ENCODE measurements around the gene SLX4IP.

SLX4IP gene

DNA sequence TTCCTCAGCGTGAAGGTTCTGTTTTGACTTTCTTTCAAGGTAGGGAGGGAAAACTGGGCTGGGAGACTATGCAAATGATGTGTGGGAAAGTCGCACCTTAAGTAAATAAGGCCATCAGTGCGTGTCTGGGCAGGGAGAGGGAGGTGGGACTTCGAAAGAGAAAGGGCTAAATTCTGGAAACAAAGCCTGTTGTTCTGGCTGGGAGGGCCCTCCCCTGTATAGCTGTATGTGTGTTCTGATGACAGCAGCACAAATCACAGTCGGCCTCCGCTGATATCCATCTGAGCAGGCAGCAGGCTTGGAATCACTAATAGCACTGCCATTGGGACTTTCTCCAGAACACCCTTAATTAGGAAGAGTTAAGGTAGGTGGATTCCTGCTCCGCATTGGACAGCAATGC lies 219.5 kb downstream of the SLX4IP start:
- no peak for DNase-seq

DNA sequence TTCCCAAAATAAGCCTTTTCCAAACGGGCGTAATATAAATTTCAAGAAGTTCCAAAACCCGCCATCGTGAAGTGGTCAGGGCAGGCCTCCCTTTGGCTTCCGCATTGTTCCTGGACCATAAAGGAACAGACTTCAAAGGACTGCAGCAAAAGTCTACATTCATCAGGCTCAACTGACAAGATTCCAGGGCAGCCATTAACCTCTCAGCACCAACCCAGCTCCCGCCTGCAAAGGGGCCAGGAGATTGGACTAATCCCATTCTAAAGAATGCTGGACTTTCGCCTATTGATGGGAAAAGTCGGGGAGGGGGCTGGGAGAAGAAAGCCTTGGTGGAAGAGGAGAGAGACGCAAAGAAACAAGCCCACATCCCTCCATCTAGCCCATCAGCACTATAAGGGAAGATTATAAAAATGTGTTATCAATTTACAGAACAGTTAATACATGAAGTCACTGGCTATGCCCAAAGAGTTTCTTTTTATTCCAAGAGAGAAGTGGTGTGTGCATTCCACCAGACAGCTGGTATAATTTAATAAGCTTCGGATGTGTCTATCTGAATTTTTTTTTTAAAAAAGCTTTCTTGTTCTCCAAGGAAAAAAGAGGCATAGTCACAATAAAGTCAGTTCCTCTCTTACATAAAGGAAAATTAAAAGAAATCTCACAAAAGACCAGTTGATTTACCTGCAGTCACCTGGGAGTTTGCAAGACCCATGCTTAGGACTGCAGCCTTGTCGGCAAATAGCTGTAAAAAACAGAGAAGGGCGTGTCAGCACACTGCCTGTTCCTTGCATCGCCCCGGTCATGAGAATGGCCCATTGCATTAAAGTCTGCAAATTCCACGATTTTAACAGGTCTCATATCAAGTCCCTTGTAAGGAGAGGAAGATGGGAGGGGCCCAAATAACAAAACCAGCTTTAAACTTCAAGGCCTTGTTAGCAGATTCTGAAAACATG lies 220.9 kb downstream of the SLX4IP start:
- DNase-seq, result no peak

DNA sequence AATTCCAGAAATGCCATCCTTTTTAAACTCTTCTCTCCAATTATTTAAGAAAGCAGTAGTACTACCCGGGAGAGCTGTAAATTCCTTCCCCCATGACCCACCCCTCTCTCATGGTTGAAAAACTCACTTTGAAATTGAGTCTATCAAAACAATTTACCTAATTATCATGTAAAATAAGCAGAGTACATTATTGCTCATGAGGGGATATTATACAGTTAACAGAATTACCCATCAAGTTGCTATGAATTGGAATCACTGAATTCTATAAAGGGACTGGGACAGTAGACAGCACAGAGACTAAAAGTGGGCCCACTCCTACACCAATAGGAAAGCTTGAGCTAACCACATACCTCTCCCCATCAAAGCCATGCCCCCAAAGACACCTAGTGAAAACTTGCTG lies 222.3 kb downstream of the SLX4IP start:
- DNase-seq, result no peak

DNA sequence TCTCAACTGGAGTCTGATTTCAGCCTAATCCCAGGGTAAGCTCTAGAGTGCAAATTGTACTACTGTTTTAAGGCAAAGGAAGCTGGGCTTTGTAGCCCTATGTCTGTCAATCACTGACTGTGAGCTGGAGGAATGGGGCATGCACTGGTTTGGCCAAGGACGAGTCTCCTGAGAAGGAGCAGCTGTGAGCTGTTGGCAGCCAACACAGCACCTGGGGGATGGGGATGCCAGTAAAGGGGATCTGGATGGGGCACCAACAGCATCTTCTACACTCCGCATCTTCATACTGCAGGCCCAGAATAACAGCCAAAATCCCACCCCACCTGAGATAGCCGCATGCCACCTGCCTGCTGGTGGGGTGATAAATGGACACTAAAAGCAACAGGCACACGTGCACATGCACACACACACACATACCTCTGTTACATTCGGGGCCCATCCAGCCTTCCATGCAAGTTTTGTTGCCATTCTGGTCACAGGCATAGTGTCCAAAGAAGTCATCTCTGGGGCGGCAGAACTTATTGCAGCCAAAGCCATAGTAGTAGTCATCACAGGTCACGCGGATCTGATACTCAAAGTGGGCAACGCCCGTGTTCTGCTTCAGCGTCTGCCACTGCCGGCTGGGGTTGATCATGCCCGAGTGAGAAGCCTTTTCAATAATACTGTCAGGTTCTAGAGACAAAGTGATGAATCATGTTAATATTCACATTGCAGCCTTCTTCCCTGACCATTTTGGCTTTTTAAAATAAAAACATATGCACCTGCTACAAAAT lies 223.1 kb downstream of the SLX4IP start:
- DNase-seq, result no peak

DNA sequence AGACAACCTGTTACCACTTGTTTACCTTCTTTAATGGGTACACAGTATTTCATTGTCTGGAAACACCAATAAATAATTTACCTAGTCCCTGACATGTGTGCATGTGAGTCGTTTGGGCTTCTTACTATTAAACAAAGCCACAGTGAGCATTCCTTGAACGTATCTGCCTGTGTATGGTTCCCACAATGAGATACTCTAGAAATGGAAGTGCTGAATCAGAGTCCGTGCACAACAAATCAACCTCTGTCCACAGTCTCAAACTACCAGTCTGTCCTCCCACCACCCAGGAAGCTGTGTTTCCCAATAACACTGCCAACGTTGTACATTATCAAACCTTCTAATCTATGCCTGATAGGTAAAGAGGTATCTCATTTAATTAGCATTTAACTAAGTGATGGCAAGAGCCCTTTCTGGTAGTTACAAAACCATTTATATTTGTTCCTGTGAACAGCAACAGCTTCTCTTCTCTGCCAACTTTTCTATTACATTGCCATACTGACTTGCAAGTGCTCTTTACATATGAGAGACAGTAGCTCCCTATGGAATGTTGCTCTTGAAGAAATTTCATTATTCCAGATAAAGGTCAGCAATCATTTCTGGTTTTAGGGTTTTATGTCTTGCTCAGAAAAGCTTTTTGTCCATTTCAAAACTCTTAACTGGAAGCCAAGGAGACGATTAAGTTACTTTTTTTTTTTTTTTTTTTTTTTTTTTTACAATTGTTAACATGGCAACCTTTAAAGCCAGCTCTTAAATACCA lies 223.9 kb downstream of the SLX4IP start:
- DNase-seq, result no peak

GRCh38 chr20:10659651-10660601 lies 224.8 kb downstream of the SLX4IP start:
- no peak for DNase-seq

- DNase-seq, result no peak
Measured at GRCh38 chr20:10660661-10661060, 225.6 kb downstream of the SLX4IP start.

- DNase-seq, result no peak
Measured at GRCh38 chr20:10661261-10661660, 226.2 kb downstream of the SLX4IP start.

- no peak for DNase-seq
Measured at GRCh38 chr20:10662151-10662550, 227.0 kb downstream of the SLX4IP start.

- no peak for DNase-seq
Measured at GRCh38 chr20:10662661-10663458, 227.8 kb downstream of the SLX4IP start.

GRCh38 chr20:10663756-10664155 lies 228.7 kb downstream of the SLX4IP start:
- no peak for DNase-seq

DNA sequence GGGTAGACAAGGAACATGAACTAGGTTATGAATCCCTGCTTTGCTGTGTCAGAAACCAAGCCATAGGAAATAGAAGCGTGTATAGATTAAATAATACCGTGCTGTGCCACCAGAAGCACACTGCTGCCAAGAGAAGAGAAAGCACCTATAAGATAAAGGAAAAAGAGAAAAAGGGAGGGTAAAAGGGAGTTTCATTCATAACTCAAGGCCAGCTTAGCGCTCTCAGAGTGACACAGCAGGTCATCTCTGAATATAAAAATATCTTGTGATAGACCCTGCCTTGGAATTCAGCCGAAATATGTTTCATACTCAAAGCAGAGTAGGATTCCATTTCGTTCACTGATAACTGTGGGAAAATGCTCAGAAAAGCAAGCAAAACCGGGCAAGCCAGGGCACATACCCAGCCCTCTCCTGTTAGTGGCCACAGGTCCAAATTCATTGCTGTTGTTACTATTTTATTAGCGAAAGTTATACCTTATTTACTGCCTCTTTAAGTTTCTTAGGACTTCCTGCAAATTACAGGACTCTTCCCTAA lies 230.0 kb downstream of the SLX4IP start:
- no peak for DNase-seq

DNA sequence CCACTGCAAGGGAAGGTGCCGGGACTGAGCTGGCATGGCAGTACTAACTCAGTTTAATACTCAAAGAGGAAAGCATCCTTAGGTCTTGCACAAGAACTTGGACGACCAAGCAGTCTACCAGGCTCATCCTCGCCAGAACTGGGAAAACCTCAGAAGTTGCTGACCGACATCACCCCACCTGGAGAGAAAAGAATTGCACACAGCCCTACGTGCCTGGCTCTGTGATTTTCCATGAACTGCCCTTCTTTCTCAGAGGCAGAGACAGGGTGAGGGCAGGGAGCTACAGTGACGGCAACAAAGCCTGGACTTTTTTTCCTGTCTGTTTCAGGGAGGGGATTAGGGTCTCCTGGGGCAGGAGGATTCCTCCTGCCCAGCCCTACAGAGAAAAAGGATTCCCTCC lies 230.7 kb downstream of the SLX4IP start:
- DNase-seq, result no peak

DNA sequence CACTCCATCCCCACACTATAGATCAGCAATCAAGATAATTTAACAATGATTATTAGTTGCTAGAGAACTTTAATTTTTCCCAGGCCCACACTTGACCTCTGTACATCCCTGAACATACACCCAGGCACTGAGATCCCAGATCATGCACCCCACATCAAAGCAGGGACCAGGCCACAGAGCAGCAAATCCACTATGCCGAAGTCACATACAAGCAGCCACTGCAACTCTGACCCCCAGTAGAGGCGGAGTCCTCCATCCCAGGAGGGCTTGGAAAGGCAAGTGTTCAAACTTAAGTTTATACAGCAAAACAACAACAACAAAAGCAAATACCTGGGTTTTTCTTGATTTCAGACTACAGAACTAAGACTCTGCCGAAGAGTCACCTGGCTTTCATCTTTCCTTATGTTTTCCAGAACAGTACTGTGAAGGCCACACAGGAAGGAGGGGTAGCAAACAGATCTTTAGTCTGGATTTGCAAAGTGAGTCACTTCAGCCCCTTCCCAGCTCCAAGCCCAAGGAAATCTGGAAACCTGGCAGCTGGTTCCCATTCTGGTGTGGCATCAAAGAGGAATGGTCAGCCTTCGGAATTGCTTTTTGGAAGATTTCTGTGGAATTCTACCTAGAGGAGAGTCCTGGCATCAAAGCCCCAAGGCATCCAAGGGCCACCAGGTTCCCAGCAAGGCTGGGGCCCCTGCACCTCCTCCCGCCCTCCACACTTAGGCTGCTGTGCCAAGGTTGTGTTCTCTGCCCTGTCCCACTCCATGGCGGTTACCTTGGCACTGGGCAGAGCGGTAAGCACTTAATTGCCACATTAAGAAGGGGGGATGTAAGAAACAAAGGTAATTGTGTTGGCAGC lies 231.3 kb downstream of the SLX4IP start:
- no peak for DNase-seq

GRCh38 chr20:10667077-10667401 lies 231.9 kb downstream of the SLX4IP start:
- peak; percentile 85 for DNase-seq

GRCh38 chr20:10667560-10668167 lies 232.6 kb downstream of the SLX4IP start:
- peak; percentile 67 for DNase-seq

GRCh38 chr20:10668677-10669368 lies 233.7 kb downstream of the SLX4IP start:
- no peak for DNase-seq

DNA sequence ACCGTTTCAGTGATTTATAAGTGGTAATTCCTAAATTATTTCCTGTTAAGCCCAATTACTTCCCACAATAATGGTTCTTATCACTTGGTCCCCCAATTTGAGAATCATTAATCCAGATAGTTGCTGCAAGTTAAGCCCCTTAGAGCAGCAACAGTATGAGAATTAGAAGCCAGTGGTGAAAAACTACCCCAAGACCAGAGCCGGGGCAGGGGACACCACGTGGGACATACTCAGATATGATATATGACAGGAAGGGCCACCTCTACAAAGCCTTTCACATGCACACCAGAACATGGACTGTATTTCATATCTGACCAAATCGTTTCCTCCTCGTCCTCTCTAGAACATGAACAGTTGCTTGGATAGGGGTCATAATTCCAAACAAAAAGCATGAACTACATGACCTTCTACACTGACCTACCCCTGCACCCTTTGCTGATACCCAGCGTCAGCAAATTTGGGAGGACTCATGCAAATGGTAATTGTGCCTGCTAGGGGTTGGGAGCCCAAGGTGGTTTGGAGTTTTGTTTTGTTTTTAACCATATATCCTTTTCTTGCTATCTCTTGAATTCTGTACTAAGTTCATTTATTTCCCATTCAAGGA lies 234.8 kb downstream of the SLX4IP start:
- DNase-seq, result no peak

Measured in NCI-H1105 (cell line).